GM18511 (cell line): ENCODE data around the gene ARHGEF10L.

Experiments
- ATAC-seq: cut with Tn5 transposase; IDR thresholded peaks from one replicate; pipeline ENCODE4 v1.9.1; 2021; ENCODE audit warnings: mild to moderate bottlenecking, moderate library complexity; ENCODE audit not compliant: unreplicated experiment

Gene ARHGEF10L

DNA sequence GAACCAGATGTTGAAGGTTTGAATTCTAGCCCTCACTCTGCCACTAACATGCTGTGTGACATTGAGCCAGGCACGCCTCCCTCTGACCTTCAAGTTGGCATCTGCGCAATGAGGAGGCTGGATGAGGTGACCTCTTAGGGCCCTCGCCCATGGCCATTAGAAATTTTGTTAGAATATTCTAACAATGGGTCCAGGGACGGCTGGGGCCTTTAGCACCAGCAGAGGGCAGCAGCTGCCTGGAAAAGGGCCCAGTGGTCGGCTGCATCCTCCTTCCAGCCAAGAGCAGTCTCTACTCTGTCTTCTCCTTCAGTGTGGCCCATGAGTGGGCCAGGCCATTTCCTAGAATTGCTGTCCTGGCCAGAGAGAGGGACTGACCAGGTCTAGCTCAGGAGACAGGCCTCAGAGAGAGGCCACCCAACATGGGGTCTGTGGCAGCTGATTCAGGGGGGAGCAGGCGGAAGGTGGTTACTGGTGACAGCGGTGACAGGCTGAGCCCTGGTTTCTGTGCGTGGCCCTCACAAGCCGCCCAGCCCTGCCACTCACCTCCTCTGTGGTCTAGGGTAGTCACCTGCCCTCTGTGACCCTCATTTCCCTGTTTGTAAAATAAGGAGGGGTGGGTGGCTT is 114.3 kb downstream of the ARHGEF10L start:
- ATAC-seq, result no peak

DNA sequence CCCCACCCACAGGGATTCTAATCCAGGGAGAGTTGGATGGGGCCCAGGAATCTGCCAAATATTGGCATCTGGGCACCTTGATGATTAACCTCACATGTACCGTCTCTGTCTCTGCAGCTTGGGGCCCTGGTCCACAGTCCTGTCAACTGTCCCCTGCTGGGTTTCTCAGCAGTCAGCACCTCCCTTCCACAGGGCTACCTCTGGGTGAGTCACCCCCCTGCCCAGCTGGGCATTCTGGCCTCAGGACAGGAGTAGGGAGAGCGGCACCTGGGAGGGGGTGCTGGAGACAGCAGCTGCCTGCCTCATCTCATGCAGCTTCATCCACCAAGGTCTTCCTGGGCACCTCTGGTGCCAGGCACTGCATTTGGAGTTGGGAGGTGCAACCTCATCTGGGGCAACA is 115.0 kb downstream of the ARHGEF10L start:
- ATAC-seq, result no peak

- ATAC-seq, result no peak
Observed at GRCh38 chr1:17655169-17655568, 115.7 kb downstream of the ARHGEF10L start.

GRCh38 chr1:17655922-17656321 is 116.4 kb downstream of the ARHGEF10L start:
- ATAC-seq, result no peak

DNA sequence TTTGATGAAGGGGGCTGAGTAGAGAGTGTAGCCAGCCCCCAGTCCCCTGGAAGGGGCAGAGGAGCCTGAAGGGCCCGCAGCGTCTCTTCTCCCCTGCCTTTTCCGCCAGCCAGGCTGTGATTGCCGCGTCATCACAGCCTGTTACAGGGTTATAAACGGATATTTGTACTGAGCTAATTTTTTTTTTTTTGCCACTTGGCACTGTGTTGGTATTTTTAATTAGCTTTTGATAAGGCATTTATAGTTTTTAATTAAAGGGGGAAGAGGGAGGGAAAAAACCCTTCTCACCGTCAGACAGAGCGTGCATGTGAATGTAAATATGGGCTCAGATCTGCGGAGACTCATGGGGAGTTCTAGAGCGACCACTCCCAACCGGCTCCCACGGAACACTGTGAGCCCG is 117.9 kb downstream of the ARHGEF10L start:
- no peak for ATAC-seq

- no peak for ATAC-seq
Observed at GRCh38 chr1:17658837-17659236, 119.3 kb downstream of the ARHGEF10L start.

DNA sequence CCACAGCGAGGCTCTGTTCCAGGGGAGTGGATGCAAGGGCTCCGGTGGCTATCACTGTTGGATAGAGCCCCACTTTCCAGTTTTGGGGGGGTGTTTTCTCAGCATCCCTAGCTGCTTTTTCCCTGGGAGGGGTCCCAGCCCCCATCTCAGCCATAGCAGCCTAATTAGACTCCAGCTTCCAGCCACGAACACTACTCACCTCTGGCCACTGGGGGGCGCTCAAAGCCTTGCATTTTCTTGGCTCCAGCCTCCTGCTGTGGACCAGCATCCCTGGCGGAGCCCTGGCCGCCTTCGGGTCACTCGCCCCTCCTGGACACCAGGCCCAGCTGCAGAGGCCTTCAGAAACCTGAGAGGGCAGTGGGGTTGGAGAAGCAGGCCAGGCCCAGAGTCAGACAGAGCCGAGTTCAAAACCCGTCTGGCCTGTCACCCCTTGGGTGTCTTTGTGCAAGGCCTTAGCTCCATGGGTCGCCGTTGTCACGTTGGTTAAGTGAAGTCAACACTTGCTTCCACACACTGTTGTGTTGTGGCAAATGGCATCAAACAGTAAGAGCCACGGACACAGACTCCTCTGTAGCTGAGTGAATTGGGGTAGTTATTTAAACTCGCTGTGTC is 122.2 kb downstream of the ARHGEF10L start:
- no peak for ATAC-seq

DNA sequence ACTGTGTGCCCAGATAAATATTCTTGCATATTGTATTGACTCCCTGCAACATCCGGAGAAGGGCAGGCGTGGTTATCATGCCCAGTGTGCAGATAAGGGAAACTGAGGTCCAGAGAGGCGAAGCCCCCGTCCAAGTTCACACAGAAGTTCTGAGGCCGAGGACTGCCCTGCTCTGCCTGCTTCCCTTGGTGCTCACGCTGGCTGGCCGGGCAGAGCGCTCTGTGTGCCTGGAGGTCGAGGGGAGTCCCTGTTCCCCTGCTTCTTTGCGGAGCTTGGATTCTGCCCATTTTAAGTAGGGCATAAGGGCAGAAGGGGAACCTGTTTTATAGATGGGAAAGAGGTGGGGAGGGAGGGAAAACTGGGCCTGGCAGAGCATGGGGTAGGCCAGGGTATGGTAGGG is 122.8 kb downstream of the ARHGEF10L start:
- ATAC-seq, result no peak

DNA sequence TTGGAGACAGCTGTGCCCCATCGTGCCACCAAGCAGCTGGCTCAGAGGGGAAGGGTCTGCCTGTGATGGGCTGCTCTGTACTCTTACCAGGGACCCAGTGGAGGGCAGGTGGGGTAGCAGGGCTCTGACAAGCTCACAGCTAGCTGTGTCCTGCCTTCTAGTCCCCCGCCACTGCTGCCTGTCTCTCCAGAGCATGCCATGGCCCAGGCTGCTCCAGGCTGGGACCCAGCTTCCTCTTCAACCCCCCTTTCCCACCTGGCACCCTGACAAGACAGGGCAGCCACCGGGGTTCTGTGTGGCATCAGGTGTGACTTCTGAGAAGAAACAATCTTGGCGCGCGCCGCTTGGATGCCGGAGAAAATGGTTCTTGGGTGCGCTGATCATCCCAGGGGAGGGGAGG is 123.3 kb downstream of the ARHGEF10L start:
- no peak for ATAC-seq

- no peak for ATAC-seq
Observed at GRCh38 chr1:17663646-17664045, 124.1 kb downstream of the ARHGEF10L start.

- ATAC-seq, result no peak
Observed at GRCh38 chr1:17664322-17664721, 124.8 kb downstream of the ARHGEF10L start.

GRCh38 chr1:17665054-17665453 is 125.6 kb downstream of the ARHGEF10L start:
- no peak for ATAC-seq

DNA sequence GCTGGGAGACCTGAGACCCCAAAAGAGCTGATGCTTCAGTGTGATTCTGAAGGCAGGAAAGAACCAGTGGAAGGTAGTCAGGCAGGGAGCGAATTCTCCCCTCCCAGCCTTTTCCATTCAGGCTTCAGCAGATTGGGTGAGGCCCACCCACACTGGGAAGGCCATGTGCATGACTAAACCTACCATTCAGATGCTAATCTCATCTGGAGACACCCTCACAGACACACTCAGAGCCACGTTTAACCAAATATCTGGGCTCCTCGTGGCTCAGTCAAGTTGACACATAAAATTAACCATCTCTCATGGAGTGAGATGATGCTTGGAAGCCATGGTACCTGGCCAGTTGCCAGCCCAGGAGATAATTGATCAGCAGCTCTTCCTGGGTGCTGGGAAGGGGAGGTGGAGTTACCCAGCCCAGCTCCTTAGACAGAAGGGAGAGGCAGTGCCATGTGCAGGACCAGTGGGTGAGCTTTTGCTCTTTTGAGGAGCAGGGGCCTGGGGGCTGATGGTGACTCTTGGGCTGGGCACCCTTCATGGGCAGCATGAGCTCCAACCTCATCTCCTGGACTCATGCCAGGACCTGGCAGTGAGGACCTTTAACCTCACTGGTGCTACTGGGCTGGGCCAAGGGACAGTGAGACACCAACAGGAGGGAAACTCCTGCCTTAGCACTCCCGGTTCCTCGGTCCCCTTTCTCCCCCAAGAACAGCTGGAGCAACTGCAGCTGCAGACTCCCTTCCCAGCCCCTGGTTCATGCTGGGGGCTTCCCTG is 126.6 kb downstream of the ARHGEF10L start:
- ATAC-seq, result no peak

DNA sequence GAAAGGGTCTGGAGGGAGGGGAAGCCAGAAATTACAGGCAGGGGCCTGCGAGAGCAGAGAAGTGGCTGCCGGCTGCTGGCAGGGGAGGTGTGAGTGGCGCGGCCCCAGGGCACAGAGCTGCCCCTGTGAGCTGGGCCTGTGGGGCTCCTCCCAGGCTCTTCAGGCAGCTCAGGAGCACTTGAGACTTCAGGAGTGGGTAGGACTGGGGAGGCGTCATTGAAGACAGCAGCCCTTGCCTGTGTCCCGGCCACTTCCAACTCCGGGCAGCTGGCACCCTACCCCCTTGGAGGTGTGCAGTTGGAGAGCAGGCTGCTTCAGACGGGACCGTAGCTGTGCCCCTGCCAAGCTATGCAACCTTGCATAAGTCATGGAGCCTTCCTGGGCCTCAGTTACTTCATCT is 128.1 kb downstream of the ARHGEF10L start:
- no peak for ATAC-seq

GRCh38 chr1:17668195-17668594 is 128.7 kb downstream of the ARHGEF10L start:
- ATAC-seq, result no peak

- no peak for ATAC-seq
Observed at GRCh38 chr1:17668624-17669175, 129.2 kb downstream of the ARHGEF10L start.

GRCh38 chr1:17669305-17669704 is 129.8 kb downstream of the ARHGEF10L start:
- no peak for ATAC-seq

DNA sequence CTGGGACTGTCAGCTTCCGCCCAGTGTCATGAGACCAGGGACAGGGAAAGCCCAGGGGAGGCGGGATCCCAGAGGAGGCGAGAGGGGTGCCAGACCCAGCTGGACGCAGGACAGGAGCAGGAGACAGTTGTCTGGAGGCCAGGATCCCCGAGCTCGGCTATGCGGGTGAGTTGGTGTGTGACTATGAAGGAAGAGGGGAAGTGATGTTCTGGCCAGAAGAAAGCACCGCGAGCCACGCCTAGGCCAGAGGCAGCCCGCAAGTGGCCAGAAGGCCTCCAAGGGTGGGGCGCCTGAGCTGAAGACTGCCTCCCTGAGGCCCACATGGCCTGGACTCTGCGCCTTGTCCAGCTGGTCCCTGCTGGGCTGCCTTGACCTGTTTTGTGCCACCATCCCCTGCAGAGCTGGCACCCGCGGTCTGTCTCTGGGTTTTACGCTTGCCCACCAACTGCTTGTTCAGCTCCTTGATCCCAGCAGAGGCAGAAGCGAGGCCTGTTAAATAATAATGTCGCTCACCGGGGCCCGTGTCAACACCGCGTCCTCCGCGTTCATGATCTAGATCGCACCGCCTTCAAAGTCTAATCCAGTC is 130.5 kb downstream of the ARHGEF10L start:
- no peak for ATAC-seq

GRCh38 chr1:17670587-17671313 is 131.3 kb downstream of the ARHGEF10L start:
- ATAC-seq, result no peak

DNA sequence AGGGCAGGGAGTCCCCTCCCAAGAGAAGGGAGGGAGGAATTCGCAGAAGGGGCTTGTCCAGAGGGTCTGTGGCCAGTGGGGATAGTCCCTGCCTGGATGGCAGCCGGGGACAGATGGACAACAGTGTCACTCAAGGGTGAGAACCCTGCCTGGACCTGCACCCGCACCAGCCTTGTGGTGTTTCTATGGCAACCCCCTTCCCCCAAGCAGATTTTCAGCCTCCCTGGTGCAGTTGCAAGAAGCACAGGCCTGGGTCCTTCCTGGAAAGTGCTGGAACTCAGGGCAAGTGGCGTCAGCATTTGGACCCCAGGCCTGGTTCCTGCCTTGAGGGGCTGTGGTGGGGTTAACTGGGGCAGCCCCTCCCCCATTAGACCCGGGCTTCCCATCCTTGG is 131.8 kb downstream of the ARHGEF10L start:
- no peak for ATAC-seq

GRCh38 chr1:17671741-17672140 is 132.2 kb downstream of the ARHGEF10L start:
- ATAC-seq, result no peak
